Stromal cell of bone marrow (primary cell): ENCODE data around the gene PYY.
"Not testable (repeated sequence)": the region's sequence is repeated elsewhere in the genome, so short reads cannot be mapped to it uniquely, and the experiment has no call there.

Experiments used
- DNase-seq: peaks from one replicate; pipeline ENCODE4 v3.0.0-alpha.2; 2012; ENCODE audit warnings: low read depth

Gene PYY

DNA sequence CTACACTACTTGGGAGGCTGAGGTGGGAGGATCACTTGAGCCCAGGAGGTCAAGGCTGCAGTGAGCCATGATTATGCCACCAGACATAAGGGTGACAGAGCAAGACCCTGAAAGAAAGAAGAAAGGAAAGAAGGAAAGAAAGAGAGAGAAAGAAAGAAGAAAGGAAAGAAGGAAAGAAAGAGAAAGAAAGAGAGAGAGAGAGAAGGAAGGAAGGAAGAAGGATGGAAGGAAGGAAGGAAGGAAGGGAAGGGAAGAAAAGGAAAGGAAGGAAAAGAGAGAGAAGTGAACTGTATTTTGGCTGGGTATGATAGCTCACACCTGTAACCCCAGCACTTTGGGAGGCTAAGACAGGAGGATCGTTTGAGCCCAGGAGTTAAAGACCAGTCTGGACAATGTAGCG is 24.3 kb upstream of the PYY start:
- DNase-seq: no peak

DNA sequence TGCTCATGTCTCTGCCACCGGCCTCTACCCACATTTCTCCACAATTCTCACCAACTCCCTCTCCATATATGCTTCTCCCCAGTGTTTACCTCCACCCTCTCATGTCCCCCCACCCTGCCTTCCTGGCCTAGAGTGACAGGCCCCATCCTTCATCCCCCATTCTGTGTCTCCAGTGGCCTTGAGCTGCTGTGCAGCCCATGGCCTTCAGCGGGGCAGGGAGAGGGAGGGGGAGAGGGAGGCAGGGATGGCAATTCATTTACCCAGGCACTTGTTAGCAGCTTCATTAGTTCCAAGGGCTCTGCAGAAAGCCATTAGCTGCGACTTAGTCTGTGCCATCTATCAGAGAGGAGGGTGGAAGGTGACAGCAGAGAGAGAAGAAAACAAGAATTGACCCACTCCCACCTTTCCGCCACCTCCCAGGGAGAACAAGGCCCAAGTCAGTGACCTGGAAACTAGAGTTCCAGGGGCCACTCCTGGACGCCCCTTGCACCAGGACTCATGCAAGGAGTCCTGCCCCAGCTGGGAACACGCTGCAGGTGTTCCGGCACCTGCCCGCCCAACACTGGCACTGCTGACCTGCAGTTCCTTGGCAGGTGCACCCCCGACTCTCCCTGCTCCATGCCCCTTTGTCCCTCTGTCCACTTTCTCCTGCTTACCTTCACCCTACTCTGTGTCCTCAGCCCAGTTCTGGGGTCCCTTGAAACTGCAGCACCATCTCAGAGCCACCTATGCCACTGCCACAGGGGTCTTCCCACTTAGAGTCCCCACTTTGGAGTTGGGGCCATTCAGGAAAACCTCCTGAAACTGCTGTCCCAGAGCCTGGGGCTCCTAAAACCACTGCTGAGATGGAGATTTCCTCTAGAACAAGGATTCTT is 23.5 kb upstream of the PYY start:
- DNase-seq: no peak

DNA sequence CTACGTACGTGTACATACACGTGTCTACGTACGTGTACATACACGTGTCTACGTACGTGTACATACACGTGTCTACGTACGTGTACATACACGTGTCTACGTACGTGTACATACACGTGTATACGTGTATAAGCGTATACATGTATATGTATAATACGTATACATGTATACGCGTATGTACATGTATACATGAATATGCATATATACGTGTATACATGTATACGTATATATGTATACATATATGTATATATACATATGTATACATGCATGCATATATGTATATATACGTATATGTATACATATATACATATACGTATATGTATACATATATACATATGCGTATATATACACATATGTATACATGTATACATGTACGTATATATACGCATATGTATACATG is 22.2 kb upstream of the PYY start:
- no peak for DNase-seq

GRCh38 chr17:43974382-43975266 is 20.9 kb upstream of the PYY start:
- DNase-seq: no peak

DNA sequence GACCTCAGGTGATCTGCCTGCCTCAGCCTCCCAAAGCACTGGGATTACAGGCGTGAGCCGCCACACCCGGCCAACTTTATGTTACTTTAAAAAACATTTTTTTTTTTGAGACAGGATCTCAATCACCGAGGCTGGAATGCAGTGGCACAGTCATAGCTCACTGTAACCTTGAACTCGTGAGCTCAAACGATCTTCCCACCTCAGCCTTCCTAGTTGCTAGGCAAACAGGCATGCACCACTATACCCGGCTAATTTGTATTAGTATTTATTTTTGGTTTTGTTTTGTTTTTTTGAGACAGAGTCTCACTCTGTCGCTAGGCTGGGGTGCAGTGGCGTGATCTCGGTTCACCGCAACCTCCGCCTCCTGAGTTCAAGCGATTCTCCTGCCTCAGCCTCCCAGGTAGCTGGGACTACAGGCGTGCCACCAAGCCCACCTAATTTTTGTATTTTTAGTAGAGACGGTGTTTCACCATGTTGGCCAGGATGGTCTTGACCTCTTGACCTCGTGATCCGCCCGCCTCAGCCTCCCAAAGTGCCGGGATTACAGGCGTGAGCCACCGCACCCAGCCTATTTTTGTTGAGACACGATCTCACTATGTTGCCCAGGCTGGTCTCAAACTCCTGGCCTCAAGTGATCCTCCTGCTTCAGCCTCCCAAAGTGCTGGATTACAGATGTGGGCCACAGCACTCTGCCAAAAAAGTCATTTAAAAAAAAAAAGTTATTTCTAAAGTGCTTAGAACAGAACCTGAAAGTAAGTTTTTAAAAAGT is 18.9 kb upstream of the PYY start:
- not testable (repeated sequence) for DNase-seq

GRCh38 chr17:43971436-43971835 is 17.7 kb upstream of the PYY start:
- DNase-seq: not testable (repeated sequence)

- DNase-seq: no peak
These were observed 16.6 kb upstream of the PYY start for GRCh38 chr17:43970366-43970765.

DNA sequence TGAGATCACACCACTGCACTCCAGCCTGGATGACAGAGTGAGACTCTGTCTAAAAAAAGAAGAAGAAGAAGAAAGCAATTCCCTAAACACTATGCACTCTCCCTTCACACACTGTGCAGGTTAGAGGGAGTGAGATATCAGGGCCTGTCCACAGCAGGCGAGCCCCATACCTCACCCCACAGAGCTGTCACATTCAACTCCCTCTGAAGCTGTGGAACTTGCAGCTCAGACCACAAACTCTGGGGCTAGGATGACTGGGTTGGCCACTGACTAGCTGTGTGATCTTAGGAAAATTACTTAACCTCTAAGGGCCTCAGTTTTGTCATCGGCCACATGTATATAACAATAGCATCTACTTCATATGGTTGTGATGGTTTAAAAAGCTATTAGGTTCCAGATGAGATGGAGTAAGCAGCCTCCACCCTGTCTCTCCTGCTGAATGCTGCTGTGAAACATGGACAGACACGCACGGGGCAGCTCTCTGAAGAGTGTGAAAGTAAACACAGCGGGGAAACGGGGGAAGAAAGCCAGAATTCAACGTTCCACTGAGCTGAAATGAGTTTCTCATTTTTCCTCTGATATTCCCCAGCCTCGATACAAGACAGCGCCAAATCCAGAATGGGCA is 13.6 kb upstream of the PYY start:
- DNase-seq: no peak

- DNase-seq: no peak
These were observed 12.5 kb upstream of the PYY start for GRCh38 chr17:43966276-43966675.

- DNase-seq: no peak
These were observed 8.7 kb upstream of the PYY start for GRCh38 chr17:43962479-43962878.

GRCh38 chr17:43961954-43962353 is 8.2 kb upstream of the PYY start:
- DNase-seq: no peak

DNA sequence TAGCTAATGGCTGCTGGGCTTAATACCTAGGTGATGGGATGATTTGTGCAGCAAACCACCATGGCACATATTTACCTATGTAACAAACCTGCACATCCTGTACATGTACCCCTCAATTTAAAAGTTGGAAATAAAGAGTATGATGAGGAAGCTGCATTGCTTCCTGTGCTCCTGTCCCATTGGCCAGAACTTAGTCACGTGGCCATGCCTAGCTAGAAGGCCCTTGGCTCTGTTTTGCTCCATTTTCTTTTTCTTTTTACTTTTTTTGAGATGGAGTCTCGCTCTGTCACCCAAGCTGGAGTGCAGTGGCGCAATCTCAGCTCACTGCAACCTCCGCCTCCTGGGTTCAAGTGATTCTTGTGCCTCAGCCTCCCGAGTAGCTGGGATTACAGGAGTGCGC is 7.6 kb upstream of the PYY start:
- not testable (repeated sequence) for DNase-seq

- DNase-seq: no peak
These were observed 5.1 kb upstream of the PYY start for GRCh38 chr17:43958748-43959352.

GRCh38 chr17:43956222-43956621 is 2.5 kb upstream of the PYY start:
- DNase-seq: no peak

DNA sequence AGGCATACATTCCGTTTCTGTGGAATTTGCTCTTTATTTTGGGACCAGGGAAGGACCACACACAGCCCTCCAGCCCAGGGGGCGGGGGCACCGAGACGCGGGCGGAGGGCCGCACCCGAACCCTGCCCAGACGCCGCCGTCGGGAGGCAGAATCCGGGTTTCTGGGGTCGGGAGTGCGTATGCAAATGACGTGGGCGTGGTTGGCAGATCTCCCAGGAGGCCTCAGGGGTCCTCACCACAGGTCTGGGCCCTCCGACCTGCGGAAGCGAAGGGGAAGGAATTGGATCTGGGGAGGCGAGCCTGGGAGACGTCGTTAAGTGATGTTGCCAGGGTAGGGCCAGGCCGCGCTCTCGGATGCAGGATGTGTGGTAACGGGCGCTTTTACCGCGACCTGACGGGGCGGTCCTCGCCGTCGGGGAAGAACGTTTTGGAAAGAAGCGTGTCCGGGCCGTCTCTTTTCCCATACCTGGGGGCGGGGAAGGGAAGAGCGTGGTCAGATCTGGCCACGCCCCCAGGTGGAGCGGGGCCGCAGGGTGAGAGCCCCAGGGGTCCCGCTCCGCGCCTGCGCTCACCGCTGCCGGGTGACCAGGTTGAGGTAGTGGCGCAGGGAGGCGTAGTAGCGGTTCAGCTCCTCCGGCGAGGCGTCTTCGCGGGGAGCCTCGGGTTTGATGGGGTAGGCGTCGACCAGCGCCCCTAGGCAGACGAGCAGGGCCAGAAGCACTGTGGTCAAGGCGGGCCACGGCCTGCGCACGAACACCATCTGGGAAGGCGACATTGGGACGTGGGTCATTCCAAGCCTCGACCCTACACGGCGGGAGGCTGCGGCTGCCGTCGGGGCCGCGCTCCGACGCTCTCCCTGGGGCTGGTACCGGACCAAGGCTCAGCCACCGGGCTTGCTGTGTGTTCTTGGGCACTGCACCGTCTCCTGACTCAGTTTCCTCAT is 745 bp downstream of the PYY start:
- DNase-seq: no peak

- no peak for DNase-seq
These were observed 1.4 kb downstream of the PYY start for GRCh38 chr17:43952351-43952723.

- no peak for DNase-seq
These were observed 2.0 kb downstream of the PYY start for GRCh38 chr17:43951750-43952149.

DNA sequence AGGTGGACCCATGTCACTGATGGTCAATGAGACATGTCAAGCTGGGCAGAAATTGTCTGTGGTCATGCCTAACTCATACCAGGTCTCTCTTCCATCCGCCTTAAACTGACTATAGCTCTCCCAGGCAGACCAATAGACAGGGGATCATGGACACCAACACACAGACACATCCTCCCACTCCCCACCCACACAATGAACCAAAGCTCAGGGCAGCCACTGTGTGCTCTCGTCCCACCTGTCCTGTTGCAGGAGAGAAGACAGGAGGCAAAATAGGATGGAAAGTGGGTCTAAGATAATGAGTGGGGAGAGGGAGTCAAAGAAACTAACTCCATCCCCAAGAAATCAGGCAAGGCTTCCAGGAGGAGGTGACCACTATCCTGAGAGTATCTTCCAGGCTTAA is 3.2 kb downstream of the PYY start:
- no peak for DNase-seq

- DNase-seq: no peak
These were observed 4.0 kb downstream of the PYY start for GRCh38 chr17:43949781-43950180.

DNA sequence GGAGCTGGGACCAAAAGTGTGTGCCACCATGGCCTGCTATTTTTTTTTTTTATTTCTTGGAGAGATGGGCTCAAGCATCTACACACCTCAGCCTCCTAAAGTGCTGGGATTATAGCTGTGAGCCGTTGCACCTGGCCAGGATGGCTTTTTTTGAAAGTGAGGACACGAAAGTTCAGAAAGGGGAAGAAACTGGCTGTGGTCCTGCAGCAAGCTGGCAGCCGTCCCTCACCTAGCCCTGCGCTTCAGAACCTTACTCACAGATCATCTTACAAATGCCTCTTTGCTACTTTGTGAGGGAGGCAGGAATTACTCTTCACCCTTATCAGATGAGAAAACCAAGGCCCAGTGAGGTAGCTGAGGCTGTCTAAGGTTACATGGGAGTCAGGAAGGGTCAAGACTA is 7.0 kb downstream of the PYY start:
- DNase-seq: no peak
